Left lung (tissue), 10 donors: ENCODE results near the gene ZNF236. TPM values are rescaled to one million over a fixed set of nuclear protein-coding genes. Genes with fewer than 3 reads are reported as not detected.

Experiments used
- ATAC-seq: fragments of 200-7000 bp; cut with Tn5 transposase; one replicate; pipeline ENCODE4 v1.9.1; 2020; ENCODE audit warnings: moderate library complexity
- DNase-seq, 4 donors: peaks; one replicate each; pipeline ENCODE4 v3.0.0-alpha.2; 2013 to 2020
- H3K27ac ChIP-seq, 2 donors: fragments of 200-600 bp; sonication (generic) in 1 of 2; one replicate each; pipeline versions ENCODE4 v1.5.0 to v1.8.0; 2020 to 2021
- H3K27me3 ChIP-seq, 2 donors: fragments of 200-600 bp; sonication (generic) in 1 of 2; one replicate each; pipeline versions ENCODE4 v1.5.0 to v1.8.0; 2020 to 2021
- H3K36me3 ChIP-seq, 2 donors: fragments of 200-600 bp; sonication (generic) in 1 of 2; one replicate each; pipeline versions ENCODE4 v1.5.0 to v1.8.0; 2020 to 2021
- H3K4me1 ChIP-seq, 2 donors: fragments of 200-600 bp; one replicate each; pipeline ENCODE4 v1.8.0; 2021
- H3K4me3 ChIP-seq, 2 donors: fragments of 200-600 bp; sonication (generic) in 1 of 2; one replicate each; pipeline versions ENCODE4 v1.5.0 to v1.8.0; 2020 to 2021; ENCODE audit warnings: mild to moderate bottlenecking in 1 of 2
- H3K9me3 ChIP-seq, 2 donors: fragments of 200-600 bp; sonication (generic) in 1 of 2; one replicate each; pipeline versions ENCODE4 v1.5.0 to v1.8.0; 2020 to 2021
- CTCF ChIP-seq, 2 donors: fragments of 200-600 bp; sonication (generic) in 1 of 2; IDR thresholded peaks; one replicate each; pipeline versions ENCODE4 v1.5.0 to v1.8.0; 2021; ENCODE audit warnings: antibody characterized with exemption in 2 of 2
- intact Hi-C, 2 donors: fragments of 100-400 bp; cut with DNase I; formaldehyde crosslinking; loops; one replicate each; pipeline versions ENCODE4 v1.11.2 to v1.14.2; 2022
- polyA plus RNA-seq, 6 donors: library from polyadenylated mRNA; unstranded; fragments of 120-200 nt; gene quantifications; one replicate each; pipeline ENCODE4 v1.2.1, GENCODE V29; 2013; ENCODE audit not compliant: insufficient read length in 6 of 6
- total RNA-seq, 2 donors: library from RNA; stranded (reverse); fragmentation: NEBNext Ultra II Directional; extraction: Animal tissue kit (Norgen Biotek cat#: 25700); gene quantifications; one replicate each; pipeline ENCODE4 v1.2.1, GENCODE V29; 2021
- donor health status: DM: no; HTN: yes; CAD: no.
- donor health status: DM: no; HTN: no; CAD: no.

The ZNF236 gene
- total and polyA plus RNA-seq, 8 donors, result 10.9 to 15.1 (median 12.5) TPM

- H3K4me3 ChIP-seq, result no peak overlapping the region
- H3K4me1 ChIP-seq, result peaks cover 0 to 13% of the 10 kb centered on the region in 2 donors
- intact Hi-C loops, result no loop called here
- no peaks in the 10 kb centered on the region for H3K27me3 ChIP-seq
- ATAC-seq (no peak), DNase-seq (no peak)
- H3K36me3 ChIP-seq, result no peaks in the 10 kb centered on the region
- no peak for TF ChIP-seq CTCF (IDR thresholded peaks at IDR 0.05)
- H3K27ac ChIP-seq, result no peak overlapping the region
- no peaks in the 10 kb centered on the region for H3K9me3 ChIP-seq
Observed at GRCh38 chr18:76827205-76828200, 5.1 kb downstream of the ZNF236 start.

- Histone ChIP-seq H3K27ac (no peak overlapping the region), H3K36me3 (no peaks in the 10 kb centered on the region), H3K4me1 (no peaks in the 10 kb centered on the region), H3K9me3 (no peaks in the 10 kb centered on the region), H3K4me3 (no peak overlapping the region), H3K27me3 (no peaks in the 10 kb centered on the region)
- no peak for TF ChIP-seq CTCF (IDR thresholded peaks at IDR 0.05)
- ATAC-seq (no peak), DNase-seq (no peak)
- intact Hi-C loops, result no loop called here
Observed at GRCh38 chr18:76834379-76834778, 12.0 kb downstream of the ZNF236 start.

GRCh38 chr18:76835380-76835779, 13.0 kb downstream of the ZNF236 start:
- Histone ChIP-seq H3K36me3 (no peaks in the 10 kb centered on the region), H3K27ac (no peak overlapping the region), H3K9me3 (no peaks in the 10 kb centered on the region), H3K4me3 (no peak overlapping the region), H3K4me1 (no peaks in the 10 kb centered on the region), H3K27me3 (no peaks in the 10 kb centered on the region)
- TF ChIP-seq CTCF (IDR thresholded peaks at IDR 0.05), result no peak
- intact Hi-C loops, result no loop called here
- ATAC-seq, result no peak
- DNase-seq, result no peak

GRCh38 chr18:76837071-76837470, 14.7 kb downstream of the ZNF236 start:
- no peak overlapping the region for H3K27ac ChIP-seq
- H3K4me3 ChIP-seq, result no peak overlapping the region
- no peak for DNase-seq
- no peaks in the 10 kb centered on the region for H3K4me1 ChIP-seq
- TF ChIP-seq CTCF (IDR thresholded peaks at IDR 0.05), result no peak
- no peaks in the 10 kb centered on the region for H3K36me3 ChIP-seq
- no peaks in the 10 kb centered on the region for H3K9me3 ChIP-seq
- intact Hi-C loops, result no loop called here
- H3K27me3 ChIP-seq, result no peaks in the 10 kb centered on the region
- no peak for ATAC-seq

- no peak overlapping the region for H3K27ac ChIP-seq
- no peaks in the 10 kb centered on the region for H3K4me1 ChIP-seq
- ATAC-seq, result no peak
- TF ChIP-seq CTCF (IDR thresholded peaks at IDR 0.05), result no peak
- no peak overlapping the region for H3K4me3 ChIP-seq
- H3K9me3 ChIP-seq, result no peaks in the 10 kb centered on the region
- no peak for DNase-seq
- intact Hi-C loops, result no loop called here
- H3K27me3 ChIP-seq, result no peaks in the 10 kb centered on the region
- H3K36me3 ChIP-seq, result no peaks in the 10 kb centered on the region
Observed at GRCh38 chr18:76838182-76838581, 15.8 kb downstream of the ZNF236 start.
